ENCODE results near the gene SAMSN1.

SAMSN1 gene

GRCh38 chr21:14530592-14530991, 15.5 kb downstream of the SAMSN1 start:
- no peak overlapping the region for H3K27ac ChIP-seq (ENCODE audit: low read depth, low read length)
- no peak overlapping the region for H3K9ac ChIP-seq (ENCODE audit: low read depth in 1 of 2, low read length in 2 of 2)
- peaks cover 0 to 5% of the 10 kb centered on the region in 2 donors for H3K9me3 ChIP-seq (ENCODE audit: control insufficient read depth in 1 of 2, low read length in 2 of 2)
- H3K36me3 ChIP-seq (ENCODE audit: control insufficient read depth in 1 of 2, insufficient read depth in 2 of 2, low read length in 2 of 2) = no peaks in the 10 kb centered on the region
- H3K27me3 ChIP-seq (ENCODE audit: control insufficient read depth in 1 of 2, insufficient read depth in 2 of 2, low read length in 2 of 2) = no peaks in the 10 kb centered on the region
- no peaks in the 10 kb centered on the region for H3K4me1 ChIP-seq (ENCODE audit: control insufficient read depth in 1 of 2, insufficient read depth in 2 of 2, low read length in 2 of 2)
- no peak overlapping the region for H3K4me3 ChIP-seq (ENCODE audit: low read depth in 1 of 2, low read length in 2 of 2)

- Histone ChIP-seq H3K36me3 (ENCODE audit: control insufficient read depth in 1 of 2, insufficient read depth in 2 of 2, low read length in 2 of 2) (no peaks in the 10 kb centered on the region), H3K27me3 (ENCODE audit: control insufficient read depth in 1 of 2, insufficient read depth in 2 of 2, low read length in 2 of 2) (no peaks in the 10 kb centered on the region), H3K9ac (ENCODE audit: low read depth in 1 of 2, low read length in 2 of 2) (no peak overlapping the region), H3K27ac (ENCODE audit: low read depth, low read length) (no peak overlapping the region), H3K4me3 (ENCODE audit: low read depth in 1 of 2, low read length in 2 of 2) (no peak overlapping the region), H3K9me3 (ENCODE audit: control insufficient read depth in 1 of 2, low read length in 2 of 2) (peaks cover 0 to 3% of the 10 kb centered on the region in 2 donors), H3K4me1 (ENCODE audit: control insufficient read depth in 1 of 2, insufficient read depth in 2 of 2, low read length in 2 of 2) (no peaks in the 10 kb centered on the region)
Measured at GRCh38 chr21:14528815-14529214, 17.3 kb downstream of the SAMSN1 start.

GRCh38 chr21:14527696-14528652, 18.1 kb downstream of the SAMSN1 start:
- no peak overlapping the region for H3K27ac ChIP-seq (ENCODE audit: low read depth, low read length)
- H3K4me3 ChIP-seq (ENCODE audit: low read depth in 1 of 2, low read length in 2 of 2) = peak overlapping the region in 1 of 2 donors; percentile 11
- H3K4me1 ChIP-seq (ENCODE audit: control insufficient read depth in 1 of 2, insufficient read depth in 2 of 2, low read length in 2 of 2) = peaks cover 0 to 5% of the 10 kb centered on the region in 2 donors
- no peaks in the 10 kb centered on the region for H3K9me3 ChIP-seq (ENCODE audit: control insufficient read depth in 1 of 2, low read length in 2 of 2)
- H3K9ac ChIP-seq (ENCODE audit: low read depth in 1 of 2, low read length in 2 of 2) = peak overlapping the region in 1 of 2 donors; percentile 41
- H3K36me3 ChIP-seq (ENCODE audit: control insufficient read depth in 1 of 2, insufficient read depth in 2 of 2, low read length in 2 of 2) = no peaks in the 10 kb centered on the region
- no peaks in the 10 kb centered on the region for H3K27me3 ChIP-seq (ENCODE audit: control insufficient read depth in 1 of 2, insufficient read depth in 2 of 2, low read length in 2 of 2)

GRCh38 chr21:14526836-14527695, 19.0 kb downstream of the SAMSN1 start:
- Histone ChIP-seq H3K9ac (ENCODE audit: low read depth in 1 of 2, low read length in 2 of 2) (peak overlapping the region in 1 of 2 donors; percentile 41), H3K4me3 (ENCODE audit: low read depth in 1 of 2, low read length in 2 of 2) (peak overlapping the region; percentile 11 to 29), H3K36me3 (ENCODE audit: control insufficient read depth in 1 of 2, insufficient read depth in 2 of 2, low read length in 2 of 2) (no peaks in the 10 kb centered on the region), H3K9me3 (ENCODE audit: control insufficient read depth in 1 of 2, low read length in 2 of 2) (no peaks in the 10 kb centered on the region), H3K4me1 (ENCODE audit: control insufficient read depth in 1 of 2, insufficient read depth in 2 of 2, low read length in 2 of 2) (peaks cover 5% of the 10 kb centered on the region in 2 donors), H3K27me3 (ENCODE audit: control insufficient read depth in 1 of 2, insufficient read depth in 2 of 2, low read length in 2 of 2) (no peaks in the 10 kb centered on the region), H3K27ac (ENCODE audit: low read depth, low read length) (no peak overlapping the region)

GRCh38 chr21:14526199-14526598, 19.9 kb downstream of the SAMSN1 start:
- peaks cover 5% of the 10 kb centered on the region in 2 donors for H3K4me1 ChIP-seq (ENCODE audit: control insufficient read depth in 1 of 2, insufficient read depth in 2 of 2, low read length in 2 of 2)
- H3K27me3 ChIP-seq (ENCODE audit: control insufficient read depth in 1 of 2, insufficient read depth in 2 of 2, low read length in 2 of 2) = no peaks in the 10 kb centered on the region
- H3K36me3 ChIP-seq (ENCODE audit: control insufficient read depth in 1 of 2, insufficient read depth in 2 of 2, low read length in 2 of 2) = no peaks in the 10 kb centered on the region
- H3K4me3 ChIP-seq (ENCODE audit: low read depth in 1 of 2, low read length in 2 of 2) = no peak overlapping the region
- H3K9me3 ChIP-seq (ENCODE audit: control insufficient read depth in 1 of 2, low read length in 2 of 2) = no peaks in the 10 kb centered on the region
- H3K27ac ChIP-seq (ENCODE audit: low read depth, low read length) = no peak overlapping the region
- H3K9ac ChIP-seq (ENCODE audit: low read depth in 1 of 2, low read length in 2 of 2) = no peak overlapping the region

DNA sequence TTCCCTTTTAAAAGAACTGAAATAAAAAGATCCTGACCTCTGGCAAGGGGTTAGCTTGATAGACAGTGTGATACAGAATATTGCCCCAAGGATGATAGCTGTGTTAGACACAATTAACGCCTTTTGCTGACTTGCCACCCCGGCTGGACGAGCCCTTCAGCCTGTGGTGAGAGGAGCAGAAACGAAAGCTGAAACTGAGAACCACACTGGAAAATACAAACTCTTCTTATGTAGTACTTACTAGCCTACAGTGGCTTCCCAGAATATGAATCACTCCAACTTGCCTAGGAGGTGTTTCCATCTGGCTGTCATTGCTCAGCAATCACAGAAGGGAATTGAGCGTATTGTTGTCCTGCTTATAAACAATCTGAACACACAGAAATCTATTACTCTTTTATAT, 22.9 kb downstream of the SAMSN1 start:
- H3K36me3 ChIP-seq (ENCODE audit: control insufficient read depth in 1 of 2, insufficient read depth in 2 of 2, low read length in 2 of 2) = no peaks in the 10 kb centered on the region
- H3K9me3 ChIP-seq (ENCODE audit: control insufficient read depth in 1 of 2, low read length in 2 of 2) = no peaks in the 10 kb centered on the region
- H3K9ac ChIP-seq (ENCODE audit: low read depth in 1 of 2, low read length in 2 of 2) = no peak overlapping the region
- no peaks in the 10 kb centered on the region for H3K27me3 ChIP-seq (ENCODE audit: control insufficient read depth in 1 of 2, insufficient read depth in 2 of 2, low read length in 2 of 2)
- no peak overlapping the region for H3K4me3 ChIP-seq (ENCODE audit: low read depth in 1 of 2, low read length in 2 of 2)
- peaks cover 5% of the 10 kb centered on the region in 2 donors for H3K4me1 ChIP-seq (ENCODE audit: control insufficient read depth in 1 of 2, insufficient read depth in 2 of 2, low read length in 2 of 2)
- no peak overlapping the region for H3K27ac ChIP-seq (ENCODE audit: low read depth, low read length)

GRCh38 chr21:14522736-14523135, 23.4 kb downstream of the SAMSN1 start:
- Histone ChIP-seq H3K4me1 (ENCODE audit: control insufficient read depth in 1 of 2, insufficient read depth in 2 of 2, low read length in 2 of 2) (peaks cover 5% of the 10 kb centered on the region in 2 donors), H3K36me3 (ENCODE audit: control insufficient read depth in 1 of 2, insufficient read depth in 2 of 2, low read length in 2 of 2) (no peaks in the 10 kb centered on the region), H3K27ac (ENCODE audit: low read depth, low read length) (no peak overlapping the region), H3K27me3 (ENCODE audit: control insufficient read depth in 1 of 2, insufficient read depth in 2 of 2, low read length in 2 of 2) (no peaks in the 10 kb centered on the region), H3K4me3 (ENCODE audit: low read depth in 1 of 2, low read length in 2 of 2) (no peak overlapping the region), H3K9ac (ENCODE audit: low read depth in 1 of 2, low read length in 2 of 2) (no peak overlapping the region), H3K9me3 (ENCODE audit: control insufficient read depth in 1 of 2, low read length in 2 of 2) (no peaks in the 10 kb centered on the region)

- H3K9me3 ChIP-seq (ENCODE audit: control insufficient read depth in 1 of 2, low read length in 2 of 2) = no peaks in the 10 kb centered on the region
- H3K27me3 ChIP-seq (ENCODE audit: control insufficient read depth in 1 of 2, insufficient read depth in 2 of 2, low read length in 2 of 2) = no peaks in the 10 kb centered on the region
- H3K27ac ChIP-seq (ENCODE audit: low read depth, low read length) = no peak overlapping the region
- H3K4me3 ChIP-seq (ENCODE audit: low read depth in 1 of 2, low read length in 2 of 2) = peak overlapping the region in 1 of 2 donors; percentile 4
- no peak overlapping the region for H3K9ac ChIP-seq (ENCODE audit: low read depth in 1 of 2, low read length in 2 of 2)
- H3K36me3 ChIP-seq (ENCODE audit: control insufficient read depth in 1 of 2, insufficient read depth in 2 of 2, low read length in 2 of 2) = no peaks in the 10 kb centered on the region
- H3K4me1 ChIP-seq (ENCODE audit: control insufficient read depth in 1 of 2, insufficient read depth in 2 of 2, low read length in 2 of 2) = peaks cover 5% of the 10 kb centered on the region in 2 donors
Measured at GRCh38 chr21:14520535-14520934, 25.6 kb downstream of the SAMSN1 start.

- H3K27me3 ChIP-seq (ENCODE audit: control insufficient read depth in 1 of 2, insufficient read depth in 2 of 2, low read length in 2 of 2) = no peaks in the 10 kb centered on the region
- no peak overlapping the region for H3K9ac ChIP-seq (ENCODE audit: low read depth in 1 of 2, low read length in 2 of 2)
- no peak overlapping the region for H3K27ac ChIP-seq (ENCODE audit: low read depth, low read length)
- no peaks in the 10 kb centered on the region for H3K36me3 ChIP-seq (ENCODE audit: control insufficient read depth in 1 of 2, insufficient read depth in 2 of 2, low read length in 2 of 2)
- H3K9me3 ChIP-seq (ENCODE audit: control insufficient read depth in 1 of 2, low read length in 2 of 2) = no peaks in the 10 kb centered on the region
- H3K4me1 ChIP-seq (ENCODE audit: control insufficient read depth in 1 of 2, insufficient read depth in 2 of 2, low read length in 2 of 2) = peaks cover 5% of the 10 kb centered on the region in 2 donors
- no peak overlapping the region for H3K4me3 ChIP-seq (ENCODE audit: low read depth in 1 of 2, low read length in 2 of 2)
Measured at GRCh38 chr21:14519000-14519399, 27.1 kb downstream of the SAMSN1 start.

GRCh38 chr21:14513804-14514203, 32.3 kb downstream of the SAMSN1 start:
- Histone ChIP-seq H3K36me3 (ENCODE audit: control insufficient read depth in 1 of 2, insufficient read depth in 2 of 2, low read length in 2 of 2) (peaks cover 0 to 10% of the 10 kb centered on the region in 2 donors), H3K9ac (ENCODE audit: low read depth in 1 of 2, low read length in 2 of 2) (no peak overlapping the region), H3K9me3 (ENCODE audit: control insufficient read depth in 1 of 2, low read length in 2 of 2) (peaks cover 3 to 4% of the 10 kb centered on the region in 2 donors), H3K4me1 (ENCODE audit: control insufficient read depth in 1 of 2, insufficient read depth in 2 of 2, low read length in 2 of 2) (no peaks in the 10 kb centered on the region), H3K27me3 (ENCODE audit: control insufficient read depth in 1 of 2, insufficient read depth in 2 of 2, low read length in 2 of 2) (no peaks in the 10 kb centered on the region), H3K4me3 (ENCODE audit: low read depth in 1 of 2, low read length in 2 of 2) (no peak overlapping the region), H3K27ac (ENCODE audit: low read depth, low read length) (no peak overlapping the region)

All from duodenal mucosa (tissue), 2 donors.